Esophagus squamous epithelium (tissue), 4 donors: Measurements from ENCODE around the gene TACR2.

ENCODE experiments used
- CTCF ChIP-seq, 6 experiments: fragments of 450-650 bp in 4 of 6; fragments of 200-600 bp in 2 of 6; sonication (generic) in 2 of 6; IDR thresholded peaks; one replicate each; pipeline ENCODE4 v1.5.1; 2016 to 2019; ENCODE audit warnings: antibody characterized with exemption in 6 of 6, mild to moderate bottlenecking in 4 of 6, moderate library complexity in 4 of 6
- POLR2A ChIP-seq, 4 donors: fragments of 450-650 bp; IDR thresholded peaks; one replicate each; pipeline ENCODE4 v1.6.1; 2017; ENCODE audit warnings: antibody characterized with exemption in 4 of 4, mild to moderate bottlenecking in 4 of 4, moderate library complexity in 3 of 4

- TF ChIP-seq CTCF (IDR thresholded peaks at IDR 0.05) = no peak
- TF ChIP-seq POLR2A (IDR thresholded peaks at IDR 0.05) = no peak
These were observed 2.5 kb upstream of the TACR2 start for GRCh38 chr10:69419096-69419743.
